NCI-H2029 treated with DMSO at 0.1 percent for 48 hours (cell line): Measurements from ENCODE around the gene ZNF236.
"Not testable (repeated sequence)": the region's sequence is repeated elsewhere in the genome, so short reads cannot be mapped to it uniquely, and the experiment has no call there.

Experiments
- DNase-seq: peaks from one replicate; lab custom pipeline; 2025; lab: John Stamatoyannopoulos, UW

The ZNF236 gene

GRCh38 chr18:76988827-76989646 lies 166.7 kb downstream of the ZNF236 start:
- DNase-seq = no peak

- no peak for DNase-seq
Measured at GRCh38 chr18:76989647-76990190, 167.4 kb downstream of the ZNF236 start.

- DNase-seq = not testable (repeated sequence)
Measured at GRCh38 chr18:76990343-76991020, 168.1 kb downstream of the ZNF236 start.

- no peak for DNase-seq
Measured at GRCh38 chr18:76991021-76991688, 168.8 kb downstream of the ZNF236 start.

GRCh38 chr18:76992226-76993084 lies 170.1 kb downstream of the ZNF236 start:
- no peak for DNase-seq

- DNase-seq = no peak
Measured at GRCh38 chr18:76993085-76993382, 170.7 kb downstream of the ZNF236 start.

GRCh38 chr18:76993573-76993972 lies 171.2 kb downstream of the ZNF236 start:
- no peak for DNase-seq

GRCh38 chr18:76994086-76994654 lies 171.8 kb downstream of the ZNF236 start:
- no peak for DNase-seq

GRCh38 chr18:76995896-76996295 lies 173.5 kb downstream of the ZNF236 start:
- no peak for DNase-seq

GRCh38 chr18:76996429-76996828 lies 174.1 kb downstream of the ZNF236 start:
- no peak for DNase-seq

GRCh38 chr18:76997951-76998808 lies 175.8 kb downstream of the ZNF236 start:
- DNase-seq = no peak

GRCh38 chr18:76999077-76999476 lies 176.7 kb downstream of the ZNF236 start:
- DNase-seq = no peak

GRCh38 chr18:77000527-77000926 lies 178.2 kb downstream of the ZNF236 start:
- DNase-seq = no peak

- no peak for DNase-seq
Measured at GRCh38 chr18:77001041-77001440, 178.7 kb downstream of the ZNF236 start.

GRCh38 chr18:77001979-77002378 lies 179.6 kb downstream of the ZNF236 start:
- DNase-seq = no peak

GRCh38 chr18:77002496-77002895 lies 180.1 kb downstream of the ZNF236 start:
- no peak for DNase-seq

GRCh38 chr18:77003316-77003715 lies 181.0 kb downstream of the ZNF236 start:
- DNase-seq = no peak

GRCh38 chr18:77004555-77005380 lies 182.4 kb downstream of the ZNF236 start:
- no peak for DNase-seq

GRCh38 chr18:77005651-77006195 lies 183.4 kb downstream of the ZNF236 start:
- no peak for DNase-seq
